Gastroesophageal sphincter (tissue), 3 donors: ENCODE results near the gene SCD.

Experiments
- POLR2A ChIP-seq, 2 donors: fragments of 450-650 bp; IDR thresholded peaks; one replicate each; pipeline ENCODE4 v1.6.1; 2017; ENCODE audit warnings: antibody characterized with exemption in 2 of 2, mild to moderate bottlenecking in 2 of 2, moderate library complexity in 1 of 2
- TF ChIP-seq, protein P1 (sequence below), 4 experiments: fragments of 200-600 bp in 2 of 4; fragments of 450-650 bp in 2 of 4; sonication (generic) in 1 of 4; IDR thresholded peaks; one replicate each; pipeline ENCODE4 v1.5.1; 2017 to 2019; ENCODE audit warnings: antibody characterized with exemption in 4 of 4, mild to moderate bottlenecking in 2 of 4, moderate library complexity in 2 of 4

DNA sequence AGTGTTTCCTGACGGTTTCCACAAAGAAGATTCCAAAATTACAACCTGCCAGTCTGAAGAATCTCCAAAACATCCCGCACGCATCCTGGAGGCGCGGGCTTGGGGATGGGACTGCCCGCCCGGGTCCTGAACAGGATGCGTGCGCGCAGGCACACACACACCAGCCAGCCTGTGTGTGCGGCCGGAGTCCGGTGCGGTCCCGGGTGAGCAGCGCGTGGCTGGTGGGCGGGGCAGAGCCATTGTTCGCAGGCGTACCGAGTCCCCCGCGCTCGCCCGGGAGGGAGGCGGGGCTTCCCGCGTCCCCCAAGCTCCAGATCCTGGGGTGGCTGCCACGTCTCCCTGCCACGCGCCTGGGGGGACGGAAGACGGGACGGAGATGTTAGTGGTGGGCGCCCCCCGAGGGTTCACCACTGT lies 675 bp upstream of the SCD start:
- TF ChIP-seq POLR2A (IDR thresholded peaks at IDR 0.05) = no peak
- TF ChIP-seq, protein P1, sequence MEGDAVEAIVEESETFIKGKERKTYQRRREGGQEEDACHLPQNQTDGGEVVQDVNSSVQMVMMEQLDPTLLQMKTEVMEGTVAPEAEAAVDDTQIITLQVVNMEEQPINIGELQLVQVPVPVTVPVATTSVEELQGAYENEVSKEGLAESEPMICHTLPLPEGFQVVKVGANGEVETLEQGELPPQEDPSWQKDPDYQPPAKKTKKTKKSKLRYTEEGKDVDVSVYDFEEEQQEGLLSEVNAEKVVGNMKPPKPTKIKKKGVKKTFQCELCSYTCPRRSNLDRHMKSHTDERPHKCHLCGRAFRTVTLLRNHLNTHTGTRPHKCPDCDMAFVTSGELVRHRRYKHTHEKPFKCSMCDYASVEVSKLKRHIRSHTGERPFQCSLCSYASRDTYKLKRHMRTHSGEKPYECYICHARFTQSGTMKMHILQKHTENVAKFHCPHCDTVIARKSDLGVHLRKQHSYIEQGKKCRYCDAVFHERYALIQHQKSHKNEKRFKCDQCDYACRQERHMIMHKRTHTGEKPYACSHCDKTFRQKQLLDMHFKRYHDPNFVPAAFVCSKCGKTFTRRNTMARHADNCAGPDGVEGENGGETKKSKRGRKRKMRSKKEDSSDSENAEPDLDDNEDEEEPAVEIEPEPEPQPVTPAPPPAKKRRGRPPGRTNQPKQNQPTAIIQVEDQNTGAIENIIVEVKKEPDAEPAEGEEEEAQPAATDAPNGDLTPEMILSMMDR (IDR thresholded peaks at IDR 0.05) = no peak
